IgD-negative memory B cell (primary cell): Measurements from ENCODE around the gene PSORS1C1. TPM values are rescaled to one million over a fixed set of nuclear protein-coding genes. Genes with fewer than 3 reads are reported as not detected.

Source experiments
- H3K27ac Mint-ChIP-seq, 3 donors: one replicate each; pipeline ENCODE4 v1.8.0; 2020 to 2022; ENCODE audit warnings: mild to moderate bottlenecking in 3 of 3, mixed read lengths in 3 of 3, moderate library complexity in 1 of 3
- H3K27me3 Mint-ChIP-seq: one replicate; pipeline ENCODE4 v1.8.0; 2021; ENCODE audit warnings: mixed read lengths
- H3K36me3 Mint-ChIP-seq: one replicate; pipeline ENCODE4 v1.8.0; 2020; ENCODE audit warnings: mild to moderate bottlenecking, mixed read lengths
- H3K4me1 Mint-ChIP-seq, 3 donors: one replicate each; pipeline ENCODE4 v1.8.0; 2020 to 2022; ENCODE audit warnings: mixed read lengths in 3 of 3, mild to moderate bottlenecking in 1 of 3
- H3K4me3 Mint-ChIP-seq, 4 donors: one replicate each; pipeline ENCODE4 v1.8.0; 2020 to 2022; ENCODE audit warnings: mild to moderate bottlenecking in 4 of 4, mixed read lengths in 4 of 4, moderate library complexity in 3 of 4
- H3K9me3 Mint-ChIP-seq, 3 donors: one replicate each; pipeline ENCODE4 v1.8.0; 2020 to 2021; ENCODE audit warnings: mixed read lengths in 3 of 3, mild to moderate bottlenecking in 1 of 3
- polyA plus RNA-seq: library from polyadenylated mRNA; unstranded; fragments of 300-500 nt; fragmentation: Illumina TruSeq; gene quantifications from one replicate; pipeline ENCODE4 v1.2.3, GENCODE V29; 2021

PSORS1C1 gene
- polyA plus RNA-seq, 1 donor from 2014 or later = 0.94 TPM

DNA sequence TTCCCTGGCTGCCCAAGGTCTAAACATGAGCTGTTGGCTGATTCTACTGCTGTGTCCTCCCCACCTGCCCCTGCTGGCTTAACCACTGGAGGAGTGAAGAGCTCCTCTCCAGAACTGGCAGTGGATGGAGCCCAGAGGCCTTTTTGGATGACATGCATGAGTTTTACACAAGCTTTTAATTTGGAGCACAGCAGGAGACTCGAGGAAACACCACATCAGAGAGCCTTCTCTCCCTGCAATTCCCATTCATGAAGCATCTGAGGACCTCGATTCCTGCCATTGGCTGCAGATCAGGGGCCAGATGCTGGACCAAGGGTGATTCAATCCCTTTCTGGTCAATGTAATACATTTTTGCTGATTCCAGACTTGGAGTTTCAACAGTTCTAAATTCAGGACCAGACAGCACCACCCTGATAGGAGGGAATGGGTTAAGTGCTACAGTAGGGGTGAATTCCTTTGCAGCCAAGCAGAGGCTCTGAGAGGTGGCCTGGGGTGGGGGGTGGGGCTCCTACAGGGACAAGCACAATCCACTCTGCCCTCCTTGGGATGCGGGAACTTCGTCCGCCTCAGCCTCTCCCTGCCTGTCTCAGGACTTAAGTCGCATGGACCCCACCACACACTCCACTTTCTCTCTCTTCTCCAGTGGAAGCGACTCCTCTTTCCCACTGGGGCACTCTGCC is 599 bp upstream of the PSORS1C1 start:
- peaks cover 29% of the 10 kb centered on the region for H3K27me3 Mint-ChIP-seq
- no peaks in the 10 kb centered on the region for H3K9me3 Mint-ChIP-seq
- peaks cover 0 to 7% (median 0%) of the 10 kb centered on the region in 3 donors for H3K4me1 Mint-ChIP-seq
- no peak overlapping the region for H3K27ac Mint-ChIP-seq
- no peaks in the 10 kb centered on the region for H3K36me3 Mint-ChIP-seq
- H3K4me3 Mint-ChIP-seq = no peak overlapping the region

DNA sequence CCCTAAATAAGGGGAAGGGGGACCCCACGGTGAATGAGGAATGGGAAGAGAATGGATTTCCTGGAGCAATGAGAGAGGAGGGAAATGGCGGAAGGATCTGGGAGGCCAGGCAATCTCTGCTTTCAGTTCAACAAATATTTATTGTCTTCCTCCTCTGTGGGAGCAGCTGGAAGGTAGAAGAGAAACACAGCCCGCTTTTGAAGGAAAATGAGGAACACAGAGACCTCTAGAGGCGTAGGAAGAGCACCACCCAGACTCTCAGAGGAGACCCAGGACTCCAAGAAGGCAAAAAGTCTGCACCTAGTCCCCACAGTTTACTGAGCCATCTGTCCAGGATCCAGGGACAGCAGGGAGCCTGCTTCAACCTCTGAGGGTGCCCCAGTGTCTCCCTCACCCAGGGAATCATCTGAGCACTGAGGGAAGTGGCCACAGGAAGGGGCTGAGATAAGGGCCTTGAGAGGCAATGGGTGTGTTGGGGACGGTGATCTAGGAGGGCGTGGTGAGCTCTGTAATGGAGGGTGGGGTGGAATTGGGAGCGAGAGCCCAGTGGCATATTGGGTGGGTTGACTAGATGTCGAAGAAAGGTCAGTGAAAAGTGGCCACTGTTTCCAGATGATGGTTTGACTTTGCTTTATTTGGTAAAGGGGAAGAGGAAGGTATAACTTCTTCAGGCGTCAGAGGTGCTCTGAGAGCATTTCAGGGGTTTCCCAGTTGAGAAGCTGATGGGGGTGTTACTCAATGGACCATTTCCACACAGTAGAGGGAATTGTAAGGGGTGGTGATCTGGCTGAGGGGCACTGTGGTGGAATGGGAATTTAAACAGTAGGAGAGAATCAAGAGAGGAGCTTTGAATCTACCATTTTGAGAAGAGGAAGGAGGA is 610 bp downstream of the PSORS1C1 start:
- H3K36me3 Mint-ChIP-seq = no peaks in the 10 kb centered on the region
- peaks cover 28% of the 10 kb centered on the region for H3K27me3 Mint-ChIP-seq
- H3K9me3 Mint-ChIP-seq = no peaks in the 10 kb centered on the region
- H3K4me3 Mint-ChIP-seq = no peak overlapping the region
- H3K4me1 Mint-ChIP-seq = peaks cover 0 to 7% (median 0%) of the 10 kb centered on the region in 3 donors
- no peak overlapping the region for H3K27ac Mint-ChIP-seq

DNA sequence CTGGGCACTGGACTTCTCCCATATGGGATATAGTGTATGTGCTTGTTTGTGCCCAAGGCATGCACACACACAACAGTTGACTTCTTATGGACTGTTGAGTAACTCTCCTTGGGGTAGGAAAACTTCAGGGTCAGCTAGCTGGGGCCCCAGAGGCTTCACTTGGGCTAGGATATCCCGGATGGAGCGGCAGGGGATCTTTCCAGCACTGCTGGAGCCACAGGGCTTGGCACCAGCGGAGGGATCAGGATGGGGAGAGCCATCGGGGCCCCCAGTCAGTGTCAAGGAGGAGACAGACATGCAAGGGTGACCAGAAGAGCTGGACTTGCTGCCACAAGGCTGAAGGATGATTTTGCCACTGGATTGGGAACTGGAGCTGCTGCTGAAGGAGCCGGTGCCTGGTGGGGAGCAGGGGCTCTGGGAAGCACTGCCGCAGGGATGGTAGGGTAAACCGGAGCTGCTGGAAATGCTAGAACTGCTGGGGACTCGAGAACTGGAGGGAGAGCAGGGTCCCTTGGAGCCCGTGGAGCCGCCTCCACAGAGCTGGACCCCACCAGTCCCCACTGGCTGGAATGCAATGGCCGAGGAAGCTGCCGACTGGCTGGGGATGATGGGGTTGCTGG is 1.5 kb downstream of the PSORS1C1 start:
- Mint-ChIP-seq H3K9me3 (no peaks in the 10 kb centered on the region), H3K27me3 (peaks cover 23% of the 10 kb centered on the region), H3K4me1 (peaks cover 0 to 7% (median 0%) of the 10 kb centered on the region in 3 donors), H3K4me3 (no peak overlapping the region), H3K36me3 (no peaks in the 10 kb centered on the region), H3K27ac (no peak overlapping the region)

DNA sequence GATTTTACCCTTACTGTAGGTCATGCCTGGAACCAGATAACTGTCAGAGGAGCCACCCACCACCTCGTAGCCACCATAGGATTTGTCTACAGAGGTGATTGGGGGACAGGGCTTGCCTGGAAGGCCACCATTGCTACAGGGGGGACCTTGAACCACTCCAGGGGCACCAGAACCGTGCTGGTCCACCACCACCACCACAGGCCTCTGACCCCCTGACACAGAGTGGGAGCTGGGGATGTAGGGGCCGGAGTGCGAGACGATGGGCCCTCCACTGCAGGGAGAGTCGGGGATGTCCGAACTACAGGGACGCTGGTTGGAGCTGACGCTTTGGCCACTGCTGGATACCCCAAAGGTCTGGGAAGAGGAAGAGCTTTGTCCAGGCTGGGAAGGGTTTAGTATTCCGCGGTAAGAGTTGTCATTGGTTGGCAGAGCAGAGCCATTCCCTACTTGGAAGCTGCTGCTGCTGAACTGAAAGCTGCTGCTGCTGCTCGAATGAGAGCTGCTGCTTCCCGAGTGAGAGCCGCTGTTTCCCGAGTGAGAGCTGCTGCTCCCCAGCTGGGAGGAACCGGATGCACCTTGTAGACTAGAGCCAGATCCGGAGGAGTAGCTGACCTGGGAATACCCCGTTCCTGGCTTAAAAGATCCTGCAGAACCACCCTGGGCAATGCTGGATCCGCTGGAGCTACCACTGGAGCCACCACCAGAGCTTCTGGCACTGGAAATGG is 2.2 kb downstream of the PSORS1C1 start:
- H3K9me3 Mint-ChIP-seq = no peaks in the 10 kb centered on the region
- H3K4me3 Mint-ChIP-seq = peak overlapping the region in 1 of 4 donors; percentile 79
- H3K27me3 Mint-ChIP-seq = peaks cover 20% of the 10 kb centered on the region
- no peak overlapping the region for H3K27ac Mint-ChIP-seq
- peaks cover 0 to 7% (median 0%) of the 10 kb centered on the region in 3 donors for H3K4me1 Mint-ChIP-seq
- H3K36me3 Mint-ChIP-seq = no peaks in the 10 kb centered on the region

DNA sequence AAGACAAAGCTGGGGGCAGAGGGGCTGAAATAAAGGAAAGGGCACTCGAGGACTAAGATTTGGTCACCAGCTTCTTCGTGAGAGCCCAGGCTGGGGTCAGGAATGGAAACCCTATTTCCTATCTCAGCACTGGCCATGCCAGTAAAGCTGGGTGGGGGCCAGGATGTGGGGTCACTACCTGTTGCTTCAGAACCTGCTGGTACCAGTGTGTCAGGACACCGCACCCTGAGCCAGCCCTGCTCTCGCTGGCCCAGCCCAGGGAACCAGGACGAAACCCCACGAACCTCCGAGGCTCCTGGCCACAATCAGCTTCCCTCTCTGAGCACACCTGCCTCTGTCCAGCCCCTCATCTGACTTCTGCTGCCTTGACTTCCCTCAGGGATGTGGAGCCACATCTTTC is 3.6 kb downstream of the PSORS1C1 start:
- no peaks in the 10 kb centered on the region for H3K36me3 Mint-ChIP-seq
- no peak overlapping the region for H3K4me3 Mint-ChIP-seq
- no peak overlapping the region for H3K27ac Mint-ChIP-seq
- H3K4me1 Mint-ChIP-seq = peaks cover 0 to 7% (median 0%) of the 10 kb centered on the region in 3 donors
- H3K9me3 Mint-ChIP-seq = no peaks in the 10 kb centered on the region
- H3K27me3 Mint-ChIP-seq = peaks cover 17% of the 10 kb centered on the region

DNA sequence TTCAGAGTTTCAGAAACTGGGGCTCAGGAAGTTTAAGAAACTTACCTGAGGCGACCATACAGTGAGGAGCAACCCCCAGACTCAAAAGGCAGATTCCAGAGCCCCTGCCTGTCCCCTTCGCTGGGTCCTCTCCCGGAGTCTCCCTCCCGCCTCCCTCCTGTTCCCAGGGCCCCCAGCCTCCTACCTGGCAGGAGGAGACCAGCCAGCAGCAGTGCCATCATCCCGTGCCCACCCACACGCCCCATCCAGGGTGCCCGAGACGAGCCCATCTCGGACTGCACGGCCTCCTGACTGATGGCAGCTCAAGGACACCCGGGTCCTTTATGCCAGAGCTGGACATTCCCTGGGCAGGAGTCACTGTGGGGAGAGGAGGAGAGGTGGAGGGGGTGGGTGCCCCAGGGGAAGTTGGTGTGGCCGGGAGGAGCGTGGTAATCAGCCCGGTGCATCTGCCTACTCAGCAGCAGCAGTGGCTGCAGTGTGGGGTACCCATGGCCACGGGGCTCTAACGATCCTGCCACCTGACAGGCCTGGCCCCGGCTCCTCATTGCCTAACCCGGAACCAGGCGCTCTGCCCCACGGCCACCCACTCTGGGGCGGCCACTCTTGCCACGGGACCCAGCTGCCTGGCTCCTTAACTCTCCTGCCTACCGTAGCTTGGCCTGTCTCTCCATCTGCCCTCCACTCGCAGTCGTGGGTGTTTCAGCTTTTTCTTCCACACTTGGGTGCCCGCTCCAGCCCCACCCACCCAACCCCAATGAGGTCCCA is 5.7 kb downstream of the PSORS1C1 start, which contains the start of gene CDSN:
Gene CDSN (minus strand): TSS at position 296 of the 765 bp plus-strand sequence. CDS start 27 bp downstream, at position 269.
- H3K36me3 Mint-ChIP-seq = peaks cover 3% of the 10 kb centered on the region
- H3K9me3 Mint-ChIP-seq = no peaks in the 10 kb centered on the region
- no peak within 1 kb of the TSS for H3K27ac Mint-ChIP-seq
- H3K4me1 Mint-ChIP-seq = peaks cover 0 to 4% (median 2%) of the 10 kb centered on the region in 3 donors
- H3K27me3 Mint-ChIP-seq = peaks cover 16% of the 10 kb centered on the region
- H3K4me3 Mint-ChIP-seq = no peak within 1 kb of the TSS

DNA sequence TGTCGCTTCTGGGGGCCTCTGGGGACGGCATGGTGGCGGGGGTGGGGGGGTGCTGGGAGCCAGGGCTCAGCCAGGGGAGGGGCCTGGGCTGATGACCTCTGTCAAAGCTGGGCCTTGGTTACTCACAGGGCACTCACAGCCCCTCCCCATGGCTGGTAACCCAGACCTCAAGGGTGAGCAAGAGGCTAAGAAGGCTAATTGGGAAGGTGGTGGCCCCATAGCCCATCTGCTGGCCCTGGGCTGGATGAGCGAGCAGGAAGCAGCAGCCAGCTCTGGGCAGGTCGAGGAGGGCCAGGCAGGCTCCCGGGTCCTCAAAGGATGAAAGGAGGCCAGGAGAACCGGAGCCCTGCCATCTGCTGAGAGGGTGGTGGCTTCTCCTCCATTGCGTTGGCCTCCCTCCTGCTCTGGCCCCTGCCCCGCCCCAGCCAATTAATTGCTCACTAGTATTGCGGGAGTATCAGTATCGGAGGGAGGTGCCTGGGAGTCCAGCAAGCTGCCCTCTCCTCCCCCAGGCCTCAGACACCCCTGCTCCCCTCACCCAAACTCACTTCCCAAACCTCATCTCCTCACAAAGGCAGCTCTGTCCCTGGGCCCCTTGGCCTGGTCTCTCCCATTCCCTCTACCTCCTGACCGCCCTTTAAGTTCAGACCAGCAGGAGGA is 6.7 kb downstream of the PSORS1C1 start:
- H3K27me3 Mint-ChIP-seq = peaks cover 8% of the 10 kb centered on the region
- H3K4me1 Mint-ChIP-seq = peaks cover 0 to 3% (median 0%) of the 10 kb centered on the region in 3 donors
- H3K27ac Mint-ChIP-seq = no peak overlapping the region
- H3K9me3 Mint-ChIP-seq = no peaks in the 10 kb centered on the region
- no peak overlapping the region for H3K4me3 Mint-ChIP-seq
- peaks cover 3% of the 10 kb centered on the region for H3K36me3 Mint-ChIP-seq

DNA sequence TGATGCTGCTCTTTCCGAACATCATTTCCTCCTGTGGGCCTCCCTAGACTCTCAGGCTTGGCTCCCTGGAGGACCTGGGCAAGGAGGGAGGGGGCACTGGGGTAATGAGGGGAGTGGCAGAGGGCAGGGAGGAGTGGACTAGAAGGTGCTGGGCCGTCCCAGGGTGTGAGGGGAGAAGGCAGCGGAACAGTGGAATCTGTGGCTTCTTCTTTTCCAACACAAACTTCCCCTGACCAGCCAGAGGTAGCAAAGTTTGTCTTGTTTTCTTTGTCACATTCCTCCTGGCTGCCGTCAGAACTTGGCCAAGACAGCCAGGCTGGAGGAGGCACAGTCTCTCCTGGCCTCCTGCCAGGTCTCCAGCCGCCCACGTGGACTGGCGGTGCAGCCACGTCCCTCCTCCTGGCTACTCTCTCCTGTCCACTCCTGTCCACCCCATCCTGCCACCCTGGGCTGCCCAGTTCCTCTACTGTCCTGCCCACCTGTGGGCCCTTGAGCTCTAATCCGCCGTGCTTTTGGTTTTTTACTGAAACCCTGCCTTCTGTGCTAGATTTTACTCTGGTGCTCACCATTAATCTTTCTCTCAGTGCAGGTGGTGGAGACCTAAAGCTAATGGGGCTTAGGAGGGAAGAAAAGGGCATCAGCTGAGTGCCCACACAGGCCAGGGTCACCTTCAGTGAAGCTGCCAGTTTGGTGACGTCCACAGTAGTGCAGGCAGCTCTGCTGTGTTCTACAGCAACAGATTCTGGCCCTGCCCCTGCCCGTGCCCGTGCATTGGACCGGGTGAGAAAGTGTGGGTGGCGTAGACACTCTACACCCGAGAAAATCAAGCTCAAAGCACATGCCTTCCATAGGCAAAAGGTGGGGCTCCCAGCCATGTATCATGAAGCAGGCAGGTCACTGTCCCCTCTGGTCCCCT is 8.4 kb downstream of the PSORS1C1 start:
- Mint-ChIP-seq H3K27ac (no peak overlapping the region), H3K36me3 (peaks cover 3% of the 10 kb centered on the region), H3K4me3 (no peak overlapping the region), H3K4me1 (peaks cover 2 to 3% (median 3%) of the 10 kb centered on the region in 3 donors), H3K27me3 (peaks cover 13% of the 10 kb centered on the region), H3K9me3 (no peaks in the 10 kb centered on the region)

DNA sequence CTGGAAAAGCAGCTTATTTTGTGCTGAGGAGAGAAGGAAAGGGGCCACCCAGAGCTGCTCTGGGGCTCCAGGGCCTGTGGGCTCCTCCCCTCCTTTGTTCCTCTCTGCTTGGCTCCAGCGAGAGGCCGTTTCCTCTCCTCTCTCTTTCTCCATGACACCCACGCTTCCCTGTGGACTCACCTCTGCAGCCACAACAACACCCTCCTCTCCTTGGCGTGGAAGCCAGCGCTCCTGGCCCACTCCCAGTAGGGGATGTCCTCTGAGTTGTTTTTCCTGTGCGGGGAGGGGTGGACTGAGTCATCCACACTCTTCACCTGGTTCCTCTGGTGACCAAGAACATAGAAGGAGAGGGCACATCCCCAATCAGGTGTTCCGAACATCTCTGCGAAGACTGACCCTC is 10.6 kb downstream of the PSORS1C1 start:
- no peaks in the 10 kb centered on the region for H3K9me3 Mint-ChIP-seq
- no peak overlapping the region for H3K27ac Mint-ChIP-seq
- peaks cover 3 to 5% (median 5%) of the 10 kb centered on the region in 3 donors for H3K4me1 Mint-ChIP-seq
- H3K4me3 Mint-ChIP-seq = no peak overlapping the region
- peaks cover 16% of the 10 kb centered on the region for H3K27me3 Mint-ChIP-seq
- peaks cover 3% of the 10 kb centered on the region for H3K36me3 Mint-ChIP-seq

DNA sequence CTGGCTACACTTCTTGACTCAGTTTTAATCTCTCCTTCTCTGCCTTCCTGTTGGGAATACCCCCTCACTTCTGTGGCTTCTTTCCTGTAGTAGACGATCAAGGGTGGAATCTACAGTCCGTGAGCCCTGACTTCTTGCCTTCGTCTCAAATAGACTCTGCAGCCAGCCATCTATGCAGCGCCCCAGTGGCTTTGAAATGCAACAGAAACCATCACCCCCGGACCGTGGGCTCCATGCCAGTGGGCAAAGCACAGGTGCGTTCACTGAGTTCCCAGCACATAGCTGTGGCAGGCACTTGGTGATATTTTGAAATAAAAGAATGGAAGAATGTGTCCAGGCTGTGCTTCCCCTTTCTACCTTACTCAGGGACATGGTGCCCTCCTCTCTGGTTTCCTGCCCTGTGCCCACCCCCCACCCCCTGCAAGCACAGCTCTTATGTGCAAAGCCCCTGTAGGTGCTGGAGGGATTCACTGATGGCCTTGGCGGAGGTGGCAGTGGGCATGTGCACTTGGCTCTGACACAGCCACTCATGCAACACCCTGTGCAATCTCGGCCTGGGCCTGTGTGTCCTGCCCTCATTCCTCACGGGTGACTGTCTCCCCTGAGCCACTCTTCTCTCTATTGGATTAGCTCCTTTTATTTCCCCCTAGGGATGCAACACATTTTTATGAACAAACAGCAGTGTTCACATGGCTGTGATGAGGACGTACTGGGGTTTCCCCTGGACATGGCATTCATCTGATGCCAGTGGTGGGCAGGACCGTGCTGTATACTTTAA is 11.2 kb downstream of the PSORS1C1 start:
- H3K4me3 Mint-ChIP-seq = no peak overlapping the region
- H3K9me3 Mint-ChIP-seq = no peaks in the 10 kb centered on the region
- peaks cover 3 to 5% (median 5%) of the 10 kb centered on the region in 3 donors for H3K4me1 Mint-ChIP-seq
- peaks cover 16% of the 10 kb centered on the region for H3K27me3 Mint-ChIP-seq
- peaks cover 3% of the 10 kb centered on the region for H3K36me3 Mint-ChIP-seq
- H3K27ac Mint-ChIP-seq = no peak overlapping the region

DNA sequence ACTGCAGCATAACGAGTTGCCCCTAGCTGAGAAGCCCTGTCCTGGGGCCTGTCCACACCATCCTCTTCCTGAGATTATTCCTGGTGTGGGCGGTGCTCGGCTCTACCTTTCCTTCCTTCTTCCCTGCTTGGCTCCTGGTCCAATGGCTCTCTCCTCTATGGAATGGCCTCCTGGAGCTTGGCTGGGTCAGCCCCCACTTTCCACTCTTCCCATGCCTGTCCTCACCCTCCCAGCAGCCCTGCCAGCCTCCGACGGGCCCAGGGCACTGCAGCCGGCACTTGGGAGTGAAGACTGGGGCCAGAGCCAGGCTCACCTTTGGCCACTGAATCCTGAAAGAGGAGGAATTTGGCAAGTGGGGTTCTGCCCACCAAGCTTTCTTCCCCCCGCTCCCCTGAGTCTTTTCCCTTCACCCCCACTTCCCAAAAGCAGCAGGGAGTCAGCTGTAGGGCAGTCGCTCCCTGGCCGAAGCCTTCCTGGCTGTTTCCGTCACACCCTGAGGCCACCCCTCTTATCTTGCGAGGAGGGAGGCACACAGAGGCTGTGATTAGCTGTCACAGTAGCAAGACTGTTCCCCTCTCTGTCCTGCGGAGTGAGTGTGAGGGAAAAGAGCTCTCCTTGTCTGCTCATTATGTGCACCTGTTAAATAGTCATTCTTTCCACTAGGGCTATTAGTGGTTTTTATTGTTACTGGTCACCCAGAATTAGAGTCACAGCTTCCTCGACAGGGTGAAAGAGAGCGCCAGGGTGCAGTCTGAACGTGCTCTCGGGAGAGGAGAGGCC is 12.0 kb downstream of the PSORS1C1 start:
- Mint-ChIP-seq H3K27ac (no peak overlapping the region), H3K9me3 (no peaks in the 10 kb centered on the region), H3K36me3 (peaks cover 3% of the 10 kb centered on the region), H3K4me3 (no peak overlapping the region), H3K4me1 (peaks cover 3 to 5% (median 5%) of the 10 kb centered on the region in 3 donors), H3K27me3 (peaks cover 16% of the 10 kb centered on the region)
